ENCODE data around the gene MAGI2.

DNA sequence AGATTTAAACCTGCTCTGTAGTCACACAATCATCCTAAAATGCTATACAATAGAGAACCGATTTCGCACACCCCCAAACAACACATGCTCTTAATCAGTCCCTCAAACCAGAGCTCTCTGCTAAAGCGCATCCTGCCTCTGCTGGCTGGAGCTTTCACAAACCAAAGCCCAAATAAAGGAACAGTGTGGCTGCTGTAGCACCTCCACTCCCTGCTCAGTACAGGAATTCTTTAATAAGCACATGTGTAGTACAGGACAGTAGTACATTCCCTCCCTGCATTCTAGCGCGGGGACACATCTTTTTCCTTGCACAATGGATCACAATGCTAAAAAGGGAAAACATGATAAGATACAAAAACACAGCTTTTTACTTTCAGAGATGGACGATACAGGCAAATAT, 684.6 kb downstream of the MAGI2 start:
- TF ChIP-seq, protein P1, sequence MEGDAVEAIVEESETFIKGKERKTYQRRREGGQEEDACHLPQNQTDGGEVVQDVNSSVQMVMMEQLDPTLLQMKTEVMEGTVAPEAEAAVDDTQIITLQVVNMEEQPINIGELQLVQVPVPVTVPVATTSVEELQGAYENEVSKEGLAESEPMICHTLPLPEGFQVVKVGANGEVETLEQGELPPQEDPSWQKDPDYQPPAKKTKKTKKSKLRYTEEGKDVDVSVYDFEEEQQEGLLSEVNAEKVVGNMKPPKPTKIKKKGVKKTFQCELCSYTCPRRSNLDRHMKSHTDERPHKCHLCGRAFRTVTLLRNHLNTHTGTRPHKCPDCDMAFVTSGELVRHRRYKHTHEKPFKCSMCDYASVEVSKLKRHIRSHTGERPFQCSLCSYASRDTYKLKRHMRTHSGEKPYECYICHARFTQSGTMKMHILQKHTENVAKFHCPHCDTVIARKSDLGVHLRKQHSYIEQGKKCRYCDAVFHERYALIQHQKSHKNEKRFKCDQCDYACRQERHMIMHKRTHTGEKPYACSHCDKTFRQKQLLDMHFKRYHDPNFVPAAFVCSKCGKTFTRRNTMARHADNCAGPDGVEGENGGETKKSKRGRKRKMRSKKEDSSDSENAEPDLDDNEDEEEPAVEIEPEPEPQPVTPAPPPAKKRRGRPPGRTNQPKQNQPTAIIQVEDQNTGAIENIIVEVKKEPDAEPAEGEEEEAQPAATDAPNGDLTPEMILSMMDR (IDR thresholded peaks at IDR 0.05) = no peak
- TF ChIP-seq POLR2A (IDR thresholded peaks at IDR 0.05) = no peak

Data from body of pancreas (tissue), 4 donors.